Cerebellar cortex (tissue), 1 donor: ENCODE measurements around the gene OR52W1.
A peak's percentile ranks its signal among the peaks of the same experiment; 100 is the strongest.

Experiments
- DNase-seq: peaks from one replicate; pipeline ENCODE4 v3.0.0-alpha.2; 2015; ENCODE audit warnings: low spot score

The OR52W1 gene

GRCh38 chr11:6199174-6199810, at the start of gene OR52W1:
TSS of gene OR52W1 (plus strand) at chr11:6199224. CDS start at chr11:6199224, 0 bp downstream.
- DNase-seq = no peak

GRCh38 chr11:6151117-6151516, 47.9 kb upstream of the OR52W1 start:
- DNase-seq = no peak

GRCh38 chr11:6152126-6152525, 46.9 kb upstream of the OR52W1 start:
- DNase-seq = no peak

GRCh38 chr11:6156628-6157359, 42.2 kb upstream of the OR52W1 start:
- no peak for DNase-seq

- no peak for DNase-seq
Measured at GRCh38 chr11:6170226-6170625, 28.8 kb upstream of the OR52W1 start, which contains the start of gene OR52B2. TSS of gene OR52B2 (minus strand) at chr11:6170326. CDS start at chr11:6170326, 0 bp downstream.

- DNase-seq = no peak
Measured at GRCh38 chr11:6175440-6175839, 23.6 kb upstream of the OR52W1 start.

- no peak for DNase-seq
Measured at GRCh38 chr11:6191742-6192141, 7.3 kb upstream of the OR52W1 start.

GRCh38 chr11:6194065-6194581, 4.9 kb upstream of the OR52W1 start:
- DNase-seq = no peak

- DNase-seq = no peak
Measured at GRCh38 chr11:6196396-6196795, 2.6 kb upstream of the OR52W1 start.

GRCh38 chr11:6197466-6198200, 1.4 kb upstream of the OR52W1 start:
- no peak for DNase-seq

- no peak for DNase-seq
Measured at GRCh38 chr11:6200975-6201374, 2.0 kb downstream of the OR52W1 start.

- no peak for DNase-seq
Measured at GRCh38 chr11:6201481-6201880, 2.5 kb downstream of the OR52W1 start.

GRCh38 chr11:6202041-6202440, 3.0 kb downstream of the OR52W1 start:
- no peak for DNase-seq

- no peak for DNase-seq
Measured at GRCh38 chr11:6203327-6203726, 4.3 kb downstream of the OR52W1 start.

- no peak for DNase-seq
Measured at GRCh38 chr11:6204706-6205105, 5.7 kb downstream of the OR52W1 start.

- no peak for DNase-seq
Measured at GRCh38 chr11:6205366-6205765, 6.3 kb downstream of the OR52W1 start, which contains the start of gene C11orf42. TSS of gene C11orf42 (plus strand) at chr11:6205557. CDS start at chr11:6205616, 59 bp downstream.

GRCh38 chr11:6206456-6207180, 7.6 kb downstream of the OR52W1 start:
- peak; percentile 71 for DNase-seq

- DNase-seq = no peak
Measured at GRCh38 chr11:6209801-6210200, 10.8 kb downstream of the OR52W1 start.

- no peak for DNase-seq
Measured at GRCh38 chr11:6210274-6210955, 11.4 kb downstream of the OR52W1 start.

- DNase-seq = no peak
Measured at GRCh38 chr11:6214530-6214929, 15.5 kb downstream of the OR52W1 start.

GRCh38 chr11:6216501-6216900, 17.5 kb downstream of the OR52W1 start:
- no peak for DNase-seq
